Tongue (tissue), 2 donors: Measurements from ENCODE around the gene SCMH1. TPM values are rescaled to one million over a fixed set of nuclear protein-coding genes. Genes with fewer than 3 reads are reported as not detected.
"Not testable (repeated sequence)": the region's sequence is repeated elsewhere in the genome, so short reads cannot be mapped to it uniquely, and the experiment has no call there.

Experiments used
- DNase-seq: peaks from one replicate; pipeline ENCODE4 v3.0.0-alpha.2; 2015
- total RNA-seq: library from RNA; depleted of rRNA; stranded (reverse); fragments of >200 nt; gene quantifications from one replicate; pipeline ENCODE4 v1.2.3, GENCODE V29; 2014

The SCMH1 gene
- total RNA-seq, 1 donor from 2014 or later, result 55.0 TPM

DNA sequence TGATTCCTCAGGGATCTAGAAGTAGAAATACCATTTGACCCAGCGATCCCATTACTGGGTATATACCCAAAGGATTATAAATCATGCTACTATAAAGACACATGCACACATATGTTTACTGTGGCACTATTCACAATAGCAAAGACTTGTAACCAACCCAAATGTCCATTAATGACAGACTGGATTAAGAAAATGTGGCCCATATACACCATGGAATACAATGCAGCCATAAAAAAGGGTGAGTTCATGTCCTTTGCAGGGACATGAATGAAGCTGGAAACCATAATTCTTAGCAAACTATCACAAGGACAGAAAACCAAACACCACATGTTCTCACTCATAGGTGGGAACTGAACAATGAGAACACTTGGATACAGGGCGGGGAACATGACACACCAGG, 30.5 kb downstream of the SCMH1 start:
- DNase-seq, result not testable (repeated sequence)

DNA sequence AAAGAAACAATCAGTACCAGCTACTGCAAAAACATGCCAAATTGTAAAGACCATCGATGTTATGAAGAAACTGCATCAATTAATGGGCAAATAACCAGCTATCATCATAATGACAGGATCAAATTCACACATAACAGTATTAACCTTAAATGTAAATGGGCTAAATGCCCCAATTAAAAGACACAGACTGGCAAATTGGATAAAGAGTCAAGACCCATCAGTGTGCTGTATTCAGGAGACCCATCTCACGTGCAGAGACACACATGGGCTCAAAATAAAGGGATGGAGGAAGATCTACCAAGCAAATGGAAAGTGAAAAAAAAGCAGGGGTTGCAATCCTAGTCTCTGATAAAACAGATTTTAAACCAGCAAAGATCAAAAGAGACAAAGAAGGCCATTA, 35.1 kb downstream of the SCMH1 start:
- DNase-seq, result not testable (repeated sequence)

DNA sequence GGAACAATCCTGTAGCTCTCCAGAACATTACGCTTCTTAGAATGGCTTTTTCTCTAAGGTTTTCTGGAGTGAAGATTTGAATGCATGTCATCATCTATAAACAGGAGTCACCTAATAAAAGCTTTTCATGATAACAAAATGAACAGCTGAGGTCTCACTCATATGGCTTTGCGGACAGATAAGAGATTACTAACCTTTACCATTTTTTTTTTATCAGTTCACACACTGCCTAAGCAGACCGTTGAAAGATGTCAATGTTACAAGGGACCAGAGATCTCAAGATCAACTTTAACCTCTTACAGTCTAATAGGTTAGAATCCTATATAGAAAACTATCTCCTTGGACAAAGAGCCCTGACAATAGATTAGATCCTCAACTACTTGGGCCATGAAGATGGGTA, 41.4 kb downstream of the SCMH1 start:
- DNase-seq, result no peak

DNA sequence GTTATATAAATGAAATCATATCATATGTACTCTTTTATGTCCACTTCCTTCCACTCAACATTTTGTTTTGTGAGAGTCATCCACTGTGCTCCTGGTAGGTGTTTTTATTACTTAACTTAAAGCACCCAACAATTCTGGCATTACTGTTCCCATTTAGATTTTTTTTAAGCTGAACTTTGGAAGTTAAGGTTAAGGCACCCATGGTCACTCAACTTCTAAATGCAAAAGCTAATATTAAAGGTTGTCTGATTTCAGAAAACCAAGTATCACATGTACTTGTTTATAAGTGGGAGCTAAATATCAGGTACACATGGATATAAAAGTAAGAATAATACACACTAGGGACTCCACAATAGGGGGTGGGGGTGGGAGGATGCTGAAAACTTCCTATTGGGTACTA, 42.7 kb downstream of the SCMH1 start:
- no peak for DNase-seq

DNA sequence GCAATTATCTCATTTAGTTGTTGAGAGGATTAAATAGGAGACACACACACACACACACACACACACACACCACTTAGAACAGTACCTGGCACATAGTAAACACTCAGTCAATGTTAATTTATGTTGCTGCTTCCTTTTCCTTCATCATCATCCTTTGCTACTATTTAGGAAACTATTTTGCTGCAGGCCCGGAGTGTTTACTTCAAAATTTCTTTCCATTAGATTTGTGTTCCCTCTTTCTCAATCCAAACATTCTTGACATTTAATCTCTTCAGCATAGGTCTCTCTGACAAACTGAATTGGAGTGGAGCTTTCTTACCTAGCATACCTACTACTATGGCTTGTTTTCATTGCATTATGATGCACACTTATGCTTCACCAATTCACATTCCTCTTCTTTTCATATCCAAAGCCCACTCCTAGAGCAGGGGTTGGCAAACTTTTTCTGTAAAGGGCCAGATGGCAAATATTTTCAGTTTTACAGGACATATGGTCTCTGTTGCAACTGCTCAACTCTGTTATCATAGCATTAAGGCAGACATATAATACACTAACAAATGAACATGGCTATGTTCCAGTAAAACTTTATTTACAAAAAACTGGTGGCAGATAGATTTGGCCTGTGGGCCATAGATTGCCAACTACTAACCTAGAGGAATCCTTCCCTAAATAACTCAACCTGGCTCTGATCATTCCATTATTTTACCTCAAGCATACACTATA, 49.5 kb downstream of the SCMH1 start:
- no peak for DNase-seq

DNA sequence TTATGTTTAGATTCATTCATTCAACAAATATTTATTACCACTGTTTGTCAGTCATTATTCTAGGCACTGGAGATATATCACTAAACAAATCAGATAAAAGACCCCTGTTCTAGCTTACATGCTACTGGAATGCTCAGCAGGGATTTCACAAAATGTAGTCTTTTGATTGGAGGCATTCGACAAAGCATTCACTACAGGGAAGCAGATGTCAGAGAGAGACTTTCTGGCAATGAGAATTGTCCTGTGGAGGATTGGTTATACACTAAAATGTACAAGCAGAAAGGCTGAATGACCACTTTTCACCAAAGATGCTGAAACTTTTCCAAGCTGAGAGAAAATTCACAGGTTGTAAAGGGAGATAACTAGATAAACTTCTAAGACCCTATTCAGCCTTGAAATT, 57.7 kb downstream of the SCMH1 start:
- no peak for DNase-seq

DNA sequence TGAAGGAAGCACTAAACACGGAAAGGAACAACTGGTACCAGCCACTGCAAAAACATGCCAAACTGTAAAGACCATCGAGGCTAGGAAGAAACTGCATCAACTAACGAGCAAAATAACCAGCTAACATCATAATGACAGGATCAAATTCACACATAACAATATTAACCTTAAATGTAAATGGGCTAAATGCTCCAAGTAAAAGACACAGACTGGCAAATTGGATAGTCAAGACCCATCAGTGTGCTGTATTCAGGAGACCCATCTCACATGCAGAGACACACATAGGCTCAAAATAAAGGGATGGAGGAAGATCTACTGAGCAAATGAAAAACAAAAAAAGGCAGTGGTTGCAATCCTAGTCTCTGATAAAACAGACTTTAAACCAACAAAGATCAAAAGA, 63.9 kb downstream of the SCMH1 start:
- not testable (repeated sequence) for DNase-seq

DNA sequence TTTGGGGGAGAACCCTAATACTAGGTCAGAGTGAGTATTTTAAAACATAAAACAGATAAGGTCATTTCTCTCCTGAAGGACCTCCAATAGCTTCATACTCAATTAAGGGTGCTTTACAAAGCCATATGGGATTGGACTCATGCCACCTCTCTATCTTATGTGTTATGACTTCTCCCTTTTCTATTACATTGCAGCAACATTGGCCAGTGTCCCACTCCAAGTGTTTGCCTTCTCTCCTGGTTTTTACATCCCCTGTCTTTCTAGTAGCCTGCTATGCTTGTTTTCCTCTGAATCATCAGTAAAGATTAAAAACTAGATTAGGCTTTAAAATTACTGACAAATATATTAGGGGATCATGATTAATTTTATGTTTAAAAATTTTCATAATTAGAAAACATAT, 66.6 kb downstream of the SCMH1 start:
- DNase-seq, result no peak

DNA sequence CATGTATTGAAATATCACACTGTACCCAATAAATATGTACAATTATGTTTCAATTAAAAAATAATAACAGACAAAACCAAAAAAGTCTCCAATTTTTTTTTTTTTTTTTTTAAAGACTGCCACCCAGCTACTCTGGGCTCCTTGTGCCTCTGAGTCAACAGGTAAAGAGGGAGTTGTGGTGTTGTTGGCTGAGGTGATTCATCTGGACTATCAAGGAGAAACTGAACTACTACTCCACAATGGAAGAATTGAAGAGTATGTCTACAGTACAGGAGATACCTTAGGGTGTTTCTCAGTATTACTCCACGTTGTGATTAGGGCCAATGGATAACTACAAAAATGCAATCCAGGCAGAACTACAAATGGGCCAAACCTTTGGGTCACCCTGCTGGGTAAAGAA, 67.9 kb downstream of the SCMH1 start:
- no peak for DNase-seq

DNA sequence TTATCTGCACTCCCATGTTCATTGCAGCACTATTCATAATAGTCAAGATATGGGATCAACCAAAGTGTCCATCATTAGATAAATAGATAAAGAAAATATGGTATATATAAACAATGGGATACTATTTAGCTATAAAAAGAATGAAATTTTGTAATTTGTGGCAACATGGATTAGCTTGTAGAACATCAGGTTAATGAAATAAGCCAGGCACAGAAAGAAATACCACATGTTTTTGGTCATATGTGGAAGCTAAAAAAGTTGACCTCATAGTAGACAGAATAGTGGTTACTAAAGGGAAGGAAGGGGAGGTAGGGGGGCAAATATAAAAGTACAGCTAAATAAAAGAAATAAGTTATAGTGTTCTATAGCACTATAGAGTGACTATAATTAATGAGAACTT, 68.5 kb downstream of the SCMH1 start:
- no peak for DNase-seq

DNA sequence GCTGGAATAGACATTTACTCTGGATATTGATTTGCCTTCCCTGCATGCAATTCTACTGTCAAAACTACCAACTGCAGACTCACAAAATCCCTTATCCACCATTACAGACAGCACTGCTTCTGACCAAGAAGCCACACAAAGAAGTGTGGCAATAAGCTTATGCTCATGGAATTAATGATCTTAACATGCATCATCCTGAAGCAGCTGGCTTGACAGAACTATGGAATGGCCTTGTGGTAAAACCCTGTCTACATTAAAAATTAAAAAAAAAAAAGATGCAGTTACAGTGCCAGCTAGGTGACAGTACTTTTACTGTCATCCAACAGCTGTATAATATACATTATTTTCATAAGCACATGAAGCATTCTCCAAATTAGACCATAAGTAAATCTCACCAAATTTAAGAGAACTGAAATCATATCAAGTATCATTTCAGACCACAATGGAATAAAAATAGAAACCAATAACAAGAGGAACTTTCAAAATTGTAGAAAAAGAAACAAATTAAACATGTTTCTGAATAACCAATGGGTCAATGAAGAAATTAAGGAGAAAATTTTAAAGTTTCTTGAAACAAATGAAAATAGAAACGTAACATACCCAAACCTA, 70.7 kb downstream of the SCMH1 start:
- no peak for DNase-seq

DNA sequence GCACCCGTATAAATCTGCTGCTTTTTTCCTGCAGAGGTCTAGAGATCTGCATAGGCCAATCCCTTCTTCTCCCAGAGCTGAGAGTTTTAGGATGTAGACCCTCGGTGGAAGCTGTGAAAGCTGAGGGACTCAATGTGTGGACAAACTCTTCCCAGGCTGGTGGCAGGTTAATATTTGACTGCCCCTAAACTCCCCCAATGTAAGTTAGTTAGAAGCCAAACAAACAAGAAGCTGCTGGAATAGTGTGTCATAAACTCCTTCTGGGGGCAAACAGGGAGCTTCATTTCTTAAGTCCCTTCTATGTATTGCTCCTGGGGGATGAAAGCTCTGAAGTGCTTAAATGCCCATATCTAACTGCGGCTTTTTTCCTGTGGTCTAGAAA, 72.3 kb downstream of the SCMH1 start:
- DNase-seq, result no peak

DNA sequence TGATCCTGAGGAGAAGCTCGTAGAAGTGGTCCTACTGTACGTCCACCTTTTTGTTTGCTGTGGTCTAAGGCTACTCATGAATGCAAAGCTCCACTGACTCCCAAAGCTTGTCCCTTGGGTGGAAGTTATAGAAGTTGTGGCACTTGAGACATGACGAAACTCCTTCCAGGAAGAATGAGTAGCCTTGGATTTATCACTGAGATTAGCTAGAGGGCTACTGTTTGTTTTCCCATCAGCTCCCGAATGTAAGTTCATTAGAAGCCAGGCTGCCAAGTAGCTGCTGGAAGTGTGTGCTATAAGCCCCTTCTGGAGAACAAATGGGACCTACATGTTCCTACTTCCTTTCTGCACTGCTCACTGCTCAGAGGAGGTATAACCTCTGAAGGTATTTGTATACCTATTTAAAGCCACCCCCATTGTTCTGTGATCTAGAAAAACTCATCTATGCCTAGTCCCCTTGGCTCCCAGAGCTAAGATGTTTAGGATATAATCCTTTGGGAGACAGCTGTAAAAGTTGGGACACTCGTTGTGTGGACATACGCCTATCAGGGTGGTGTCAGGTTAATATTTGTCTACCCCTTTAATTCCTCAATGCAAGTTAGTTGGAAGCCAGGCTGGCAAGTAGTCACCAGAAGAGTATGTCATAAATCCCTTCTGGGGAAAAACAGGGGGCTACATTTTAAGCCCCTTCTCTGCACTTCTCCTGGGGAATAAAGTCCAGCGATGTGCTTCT, 72.9 kb downstream of the SCMH1 start:
- no peak for DNase-seq

DNA sequence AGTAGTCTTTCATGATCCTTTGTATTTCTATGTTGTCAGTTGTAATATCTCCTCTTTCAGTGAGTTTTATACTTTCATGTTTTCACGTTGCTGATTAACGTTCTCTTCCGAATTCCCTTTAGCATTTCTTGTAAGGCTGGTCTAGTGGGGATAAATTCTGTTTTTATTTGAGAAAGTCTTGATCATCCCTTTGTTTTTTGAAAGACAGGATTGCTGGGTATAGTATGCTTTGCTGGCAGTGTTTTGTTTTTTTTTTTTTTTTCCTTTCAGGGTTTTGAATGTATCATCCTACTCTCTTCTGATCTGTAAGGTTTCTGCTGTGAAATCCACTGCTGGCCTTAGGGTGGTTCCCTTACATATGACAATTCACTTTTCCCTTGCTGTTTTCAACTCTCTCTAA, 74.4 kb downstream of the SCMH1 start:
- DNase-seq, result no peak

DNA sequence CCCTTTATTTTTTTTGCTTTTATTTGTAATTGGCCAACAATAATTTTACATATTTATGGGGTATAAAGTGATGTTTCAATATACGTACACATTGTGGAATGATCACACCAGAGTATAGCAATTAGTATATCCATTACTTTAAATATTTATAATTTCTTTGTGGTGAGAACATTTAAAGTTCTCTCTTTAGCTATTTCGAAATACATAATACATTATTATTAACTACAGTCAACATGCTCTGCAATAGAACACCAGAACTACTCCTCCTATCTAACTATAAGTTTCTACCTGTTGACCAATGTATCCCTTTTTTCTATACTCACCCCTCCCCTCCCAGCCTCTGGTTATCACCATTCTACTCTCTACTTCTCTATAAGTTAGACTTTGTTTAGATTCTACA, 77.4 kb downstream of the SCMH1 start:
- DNase-seq, result no peak

DNA sequence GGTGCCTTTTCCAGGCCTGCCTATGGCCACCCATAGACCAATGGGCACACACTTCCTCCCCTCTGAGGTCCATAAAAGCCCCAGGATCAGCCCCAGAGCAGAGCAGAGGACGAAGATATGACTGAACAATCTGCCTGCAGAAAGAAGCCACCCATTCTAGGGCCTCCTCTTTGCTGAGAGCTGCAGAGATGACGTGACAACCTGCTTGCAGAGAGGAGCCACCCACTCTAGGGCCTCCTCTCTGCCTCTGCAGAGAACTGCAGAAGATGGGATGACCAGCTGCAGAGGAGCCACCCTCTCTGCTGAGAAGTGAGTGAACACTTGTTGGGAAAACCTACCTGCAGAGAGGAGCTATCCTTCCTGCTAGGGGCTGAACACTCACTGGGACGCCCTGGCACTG, 79.7 kb downstream of the SCMH1 start:
- no peak for DNase-seq

DNA sequence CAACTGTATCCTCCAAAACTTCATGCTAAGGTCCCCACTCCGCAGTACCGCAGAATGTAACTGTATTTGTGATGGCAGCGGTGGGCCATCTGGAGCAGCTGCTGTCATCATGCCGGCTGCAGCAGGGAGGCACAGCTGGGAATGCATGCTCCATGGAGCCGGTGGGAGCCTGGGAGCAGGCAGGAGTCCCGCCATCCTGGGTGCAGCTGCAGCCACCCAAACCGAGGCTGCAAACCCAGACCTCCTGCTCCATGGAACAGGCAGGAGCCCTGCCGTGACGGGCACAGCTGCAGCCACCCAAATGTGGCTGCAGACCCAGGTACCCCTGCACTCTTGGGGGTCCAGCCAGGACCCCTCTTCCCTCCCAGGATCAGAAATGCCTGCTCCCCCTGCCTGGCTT, 80.3 kb downstream of the SCMH1 start:
- peak; percentile 69 for DNase-seq

DNA sequence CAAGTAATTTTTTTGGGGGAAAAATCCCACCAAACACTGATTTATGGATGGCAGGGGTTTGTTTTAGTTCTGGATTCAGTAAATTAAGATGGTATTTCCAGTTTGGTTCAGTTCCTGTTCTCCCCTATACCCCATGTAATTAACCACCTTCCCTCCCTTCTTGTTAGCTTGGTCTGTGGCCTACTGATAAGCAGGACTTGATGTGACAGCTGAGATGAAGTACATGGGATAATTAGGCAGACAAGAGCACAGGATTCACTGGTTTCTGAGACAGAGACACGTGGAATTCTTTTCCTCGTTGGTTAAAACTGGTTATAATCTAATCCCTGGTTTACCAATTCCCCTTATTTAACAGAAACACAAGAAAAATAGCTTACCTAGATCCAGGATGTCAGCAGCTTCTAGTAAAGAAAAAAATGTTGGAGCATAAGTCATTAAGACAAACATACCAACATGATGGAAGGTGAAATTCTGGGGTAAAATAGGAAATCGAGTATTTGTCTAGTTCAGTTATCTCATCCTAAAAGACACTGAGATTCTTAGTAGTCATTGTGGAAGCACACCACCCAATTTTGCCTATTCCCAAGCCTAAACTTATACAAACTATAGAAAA, 81.5 kb downstream of the SCMH1 start:
- no peak for DNase-seq

DNA sequence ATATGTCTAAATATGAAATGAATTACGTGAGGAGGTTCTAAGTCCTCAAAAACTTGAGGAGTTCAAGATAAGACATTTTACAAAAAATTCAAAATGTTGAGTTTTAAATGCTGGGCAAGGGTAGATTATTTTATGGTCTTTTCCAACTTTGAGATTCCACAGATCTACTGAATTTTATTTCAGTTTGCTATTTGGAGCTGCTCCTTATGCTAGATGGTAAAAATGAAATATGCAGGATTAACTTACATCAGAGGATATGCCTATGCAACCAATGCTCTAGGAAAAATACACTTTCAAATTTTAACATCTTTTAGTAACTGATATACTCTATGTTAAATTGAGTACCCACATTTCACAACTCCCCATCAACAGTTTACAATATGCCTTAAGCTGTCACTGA, 83.1 kb downstream of the SCMH1 start:
- DNase-seq, result no peak

DNA sequence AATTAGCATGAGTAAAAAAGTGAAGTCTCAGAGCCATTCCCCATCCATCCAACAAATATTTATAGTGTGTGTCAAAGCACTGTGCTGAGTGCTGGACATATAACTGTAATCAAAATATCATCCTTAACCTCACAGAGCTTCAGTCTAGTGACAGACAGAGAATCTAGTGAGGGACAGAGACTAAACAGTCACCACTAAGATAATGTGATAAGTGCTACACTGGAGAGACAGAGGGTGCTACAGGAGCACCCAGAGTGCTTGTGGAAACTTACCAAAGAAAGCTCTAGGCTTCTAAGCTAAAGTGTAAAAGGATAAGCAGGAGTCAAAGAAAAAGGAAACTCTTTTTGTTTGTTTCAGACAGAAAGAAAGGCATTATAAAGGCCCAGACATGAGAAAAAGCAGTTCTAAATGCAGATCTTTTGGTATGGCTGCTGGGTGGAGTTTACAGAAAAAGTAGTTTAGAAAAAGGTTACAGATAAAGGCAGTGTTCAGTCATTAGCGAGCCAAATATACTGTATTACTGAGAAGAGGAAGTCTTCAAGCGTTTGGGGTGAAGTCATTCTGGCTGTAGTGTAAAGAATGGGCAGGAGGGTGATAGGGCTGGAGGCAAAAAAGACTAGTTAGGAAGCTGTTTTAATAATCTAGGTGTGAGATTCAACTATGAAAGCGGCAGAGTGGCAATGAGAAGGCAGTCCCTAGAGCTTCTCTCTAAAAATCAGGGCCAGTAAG, 83.8 kb downstream of the SCMH1 start:
- DNase-seq, result no peak

DNA sequence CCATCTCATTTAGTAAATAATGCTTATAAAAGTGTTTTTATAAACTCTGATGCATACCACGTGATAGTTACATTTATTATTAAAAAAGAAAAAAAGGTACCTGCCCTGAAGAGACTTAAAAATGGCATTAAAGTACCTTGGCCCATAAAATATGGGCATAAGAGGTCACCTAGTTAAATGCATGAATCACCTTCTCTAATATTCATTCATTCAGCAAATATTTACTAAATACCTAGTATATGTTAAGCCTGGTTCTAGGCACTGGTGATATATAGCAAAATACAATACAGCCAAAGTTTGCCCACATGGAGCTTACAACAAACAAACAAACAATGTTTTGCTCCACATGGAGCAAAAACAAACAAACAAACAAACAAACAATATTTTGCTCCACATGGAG, 87.0 kb downstream of the SCMH1 start:
- no peak for DNase-seq

DNA sequence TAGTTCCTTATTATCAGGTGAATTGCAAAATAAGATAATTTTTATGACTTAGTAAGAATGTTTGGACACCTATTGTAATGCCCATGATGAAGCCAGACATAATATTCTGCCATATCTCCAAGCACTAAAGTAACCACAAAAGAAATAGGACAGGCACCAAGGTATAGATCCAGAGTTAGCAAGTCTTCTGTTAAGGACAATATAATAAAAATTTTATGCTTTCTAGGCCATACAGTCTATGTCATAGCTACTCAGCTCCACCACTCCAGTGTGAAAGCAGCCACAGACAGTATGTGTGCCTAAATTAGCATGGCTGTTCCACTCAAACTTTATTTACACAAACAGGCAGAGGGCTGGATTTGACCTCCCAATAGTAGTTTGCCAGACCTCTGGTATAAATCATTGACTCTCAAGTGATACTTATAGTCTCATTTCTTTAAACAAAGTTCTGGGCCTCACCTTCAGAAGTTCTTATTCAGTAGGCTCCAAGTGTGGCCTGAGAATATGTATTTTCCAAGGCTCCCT, 88.3 kb downstream of the SCMH1 start:
- no peak for DNase-seq
